Common myeloid progenitor, CD34-positive (primary cell): ENCODE data around the gene MIOS.

Experiments used
- CTCF ChIA-PET: fragments of 350-600 bp; sonication (Branson Sonifier 250); formaldehyde crosslinking; loops from one replicate; lab custom pipeline; 2021; ENCODE audit warnings: antibody characterized with exemption; lab: Charles Lee
- POLR2A ChIA-PET: fragments of 350-600 bp; sonication (Branson Sonifier 250); formaldehyde crosslinking; loops from one replicate; lab custom pipeline; 2021; ENCODE audit warnings: antibody characterized with exemption; lab: Charles Lee
- DNase-seq, 3 donors: peaks; one replicate each; pipeline versions ENCODE4 v3.0.0 to v3.0.0-alpha.2; 2013
- H3K27ac ChIP-seq, 2 experiments: 1 replicate in 1 of 2; 2 replicates in 1 of 2; pipeline ENCODE4 v1.7.0; 2013; ENCODE audit warnings: inconsistent platforms in 2 of 2, low read length in 2 of 2, mild to moderate bottlenecking in 2 of 2, low read depth in 1 of 2, moderate library complexity in 1 of 2; ENCODE audit not compliant: severe bottlenecking in 2 of 2, insufficient read depth in 1 of 2, poor library complexity in 1 of 2
- H3K27me3 ChIP-seq, 5 experiments: replicated peaks in 2 of 5; 1 replicate in 3 of 5; 2 replicates in 2 of 5; pipeline versions ENCODE4 v1.6.1 to v1.7.0; 2013; ENCODE audit warnings: low read length in 4 of 5, mild to moderate bottlenecking in 2 of 5, moderate library complexity in 2 of 5, inconsistent platforms in 1 of 5; ENCODE audit not compliant: insufficient read depth in 5 of 5, control insufficient read depth in 4 of 5
- H3K36me3 ChIP-seq, 4 experiments: 1 replicate in 2 of 4; 2 replicates in 2 of 4; pipeline versions ENCODE4 v1.6.1 to v1.7.0; 2013; ENCODE audit warnings: low read length in 3 of 4, control low read depth in 1 of 4, mild to moderate bottlenecking in 1 of 4; ENCODE audit not compliant: control insufficient read depth in 4 of 4, insufficient read depth in 4 of 4
- H3K4me1 ChIP-seq, 4 experiments: 1 replicate in 3 of 4; 2 replicates in 1 of 4; pipeline versions ENCODE4 v1.6.1 to v1.7.1; 2013; ENCODE audit warnings: low read length in 3 of 4, mild to moderate bottlenecking in 3 of 4, control low read depth in 1 of 4, inconsistent platforms in 1 of 4, moderate library complexity in 1 of 4; ENCODE audit not compliant: control insufficient read depth in 4 of 4, insufficient read depth in 4 of 4; ENCODE audit errors: control extremely low read depth in 1 of 4
- H3K4me3 ChIP-seq, 7 experiments: 1 replicate in 4 of 7; 2 replicates in 3 of 7; pipeline versions ENCODE4 v1.5.1 to v1.7.0; 2013; ENCODE audit warnings: mild to moderate bottlenecking in 7 of 7, low read length in 6 of 7, moderate library complexity in 6 of 7, inconsistent platforms in 2 of 7, low read depth in 2 of 7, control low read depth in 1 of 7; ENCODE audit not compliant: insufficient read depth in 4 of 7, control insufficient read depth in 1 of 7; ENCODE audit errors: extremely low read depth in 1 of 7
- H3K9me3 ChIP-seq, 5 experiments: 1 replicate in 4 of 5; 2 replicates in 1 of 5; pipeline versions ENCODE4 v1.6.1 to v1.7.1; 2013; ENCODE audit warnings: low read length in 4 of 5, mild to moderate bottlenecking in 2 of 5, inconsistent platforms in 1 of 5, low read depth in 1 of 5, moderate library complexity in 1 of 5; ENCODE audit not compliant: control insufficient read depth in 4 of 5, insufficient read depth in 2 of 5; ENCODE audit errors: control extremely low read depth in 1 of 5
- WGBS: methylation state at CpG from one replicate; pipeline ENCODE4 v1.1.5; 2013; ENCODE audit not compliant: insufficient coverage; 5-methylcytosine and 5-hydroxymethylcytosine counted together

MIOS gene

DNA sequence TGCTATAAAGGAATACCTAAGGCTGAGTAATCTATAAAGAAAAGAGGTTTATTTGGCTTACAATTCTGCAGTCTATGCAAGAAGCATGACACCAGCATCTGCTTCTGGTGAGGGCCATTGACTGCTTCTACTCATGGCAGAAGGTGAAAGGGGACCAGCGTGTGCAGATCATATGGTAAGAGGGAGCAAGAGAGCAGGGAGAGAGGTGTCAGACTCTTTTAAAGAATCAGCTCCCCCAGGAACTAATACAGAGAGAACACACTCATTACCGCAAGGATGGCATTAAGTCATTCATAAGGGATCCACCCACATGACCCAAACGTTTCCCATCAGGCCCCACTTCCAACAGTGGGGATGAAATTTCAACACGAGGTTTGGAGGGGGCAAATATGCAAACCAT lies 27.5 kb upstream of the MIOS start:
- Histone ChIP-seq H3K27ac (no peak overlapping the region), H3K27me3 (no peaks in the 10 kb centered on the region), H3K4me1 (no peaks in the 10 kb centered on the region), H3K9me3 (no peaks in the 10 kb centered on the region), H3K36me3 (no peaks in the 10 kb centered on the region), H3K4me3 (no peak overlapping the region)
- ChIA-PET CTCF (interaction anchor here (0.7 to 2.2 kb wide), 4 partner anchors 9 to 500 kb away, joined by 3 to 13 read pairs (median 3); no protein-coding TSS in a partner anchor), POLR2A (interaction anchor here (0.6 kb wide), 1 partner anchor 384 kb away, joined by 3 read pairs; no protein-coding TSS in a partner anchor)
- WGBS: 70% methylated on average over 3 of the region's 4 CpGs
- DNase-seq: no peak

DNA sequence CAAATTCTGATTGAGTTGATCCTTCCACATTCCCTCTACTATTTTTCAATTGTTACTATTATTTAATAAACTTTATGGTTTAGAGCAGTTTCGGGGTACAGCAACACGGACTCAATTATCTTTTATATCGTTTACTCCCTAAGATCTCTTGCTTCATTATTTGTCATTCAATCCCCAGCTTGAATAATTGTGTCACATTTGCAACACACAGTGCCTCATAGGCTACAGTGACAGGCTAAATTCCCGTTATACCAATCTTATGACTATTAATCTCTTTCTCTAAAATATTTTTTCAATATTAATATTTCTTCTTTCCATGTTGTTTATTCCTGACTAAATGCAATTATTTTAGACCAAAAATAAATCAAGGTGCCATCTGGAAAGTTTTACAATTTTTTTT lies 27.0 kb upstream of the MIOS start:
- no peaks in the 10 kb centered on the region for H3K9me3 ChIP-seq
- H3K27me3 ChIP-seq: no peaks in the 10 kb centered on the region
- H3K27ac ChIP-seq: no peak overlapping the region
- no peak overlapping the region for H3K4me3 ChIP-seq
- H3K4me1 ChIP-seq: no peaks in the 10 kb centered on the region
- no peaks in the 10 kb centered on the region for H3K36me3 ChIP-seq
- no peak for DNase-seq
- CTCF ChIA-PET: interaction anchor here (1.1 to 1.2 kb wide), 2 partner anchors 9 to 117 kb away, joined by 3 read pairs; no protein-coding TSS in a partner anchor
- POLR2A ChIA-PET: no interaction called here
- WGBS: 100% methylated on average over 1 of the region's 4 CpGs

DNA sequence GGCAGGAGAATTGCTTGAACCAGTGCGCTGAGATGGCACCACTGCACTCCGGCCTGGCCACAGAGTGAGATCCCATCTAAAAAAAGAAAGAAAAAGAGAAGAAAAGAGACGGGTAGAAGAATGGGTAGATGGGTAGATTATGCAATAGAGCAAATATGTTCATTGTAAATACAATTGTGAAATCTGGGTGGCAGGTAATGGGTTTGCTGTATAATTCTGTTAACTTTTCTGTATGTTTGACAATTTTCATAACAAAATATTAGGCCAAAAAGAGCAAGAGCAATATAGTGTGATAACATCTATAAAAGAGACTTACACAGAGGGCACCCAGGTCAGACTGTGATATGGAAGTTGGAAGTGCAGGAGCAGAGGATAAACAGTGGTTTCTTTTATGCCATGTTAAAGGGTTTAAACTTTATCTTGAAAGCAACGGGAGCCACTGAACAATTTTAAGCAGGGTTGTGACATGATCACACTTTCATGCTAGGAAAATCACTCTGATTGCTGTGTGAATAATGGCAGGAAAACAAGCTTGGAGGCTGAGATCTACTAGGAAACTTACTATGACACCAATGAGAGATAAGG lies 24.3 kb upstream of the MIOS start:
- H3K9me3 ChIP-seq: no peaks in the 10 kb centered on the region
- H3K27ac ChIP-seq: no peak overlapping the region
- no peaks in the 10 kb centered on the region for H3K27me3 ChIP-seq
- WGBS: 100% methylated on average over 3 of the region's 4 CpGs
- ChIA-PET CTCF (interaction anchor here (0.8 to 1.4 kb wide), 6 partner anchors 118 to 675 kb away, joined by 3 to 6 read pairs (median 5); no protein-coding TSS in a partner anchor), POLR2A (interaction anchor here (0.6 kb wide), 1 partner anchor 582 kb away, joined by 4 read pairs; no protein-coding TSS in a partner anchor)
- H3K4me1 ChIP-seq: no peaks in the 10 kb centered on the region
- DNase-seq: no peak
- no peaks in the 10 kb centered on the region for H3K36me3 ChIP-seq
- H3K4me3 ChIP-seq: no peak overlapping the region

DNA sequence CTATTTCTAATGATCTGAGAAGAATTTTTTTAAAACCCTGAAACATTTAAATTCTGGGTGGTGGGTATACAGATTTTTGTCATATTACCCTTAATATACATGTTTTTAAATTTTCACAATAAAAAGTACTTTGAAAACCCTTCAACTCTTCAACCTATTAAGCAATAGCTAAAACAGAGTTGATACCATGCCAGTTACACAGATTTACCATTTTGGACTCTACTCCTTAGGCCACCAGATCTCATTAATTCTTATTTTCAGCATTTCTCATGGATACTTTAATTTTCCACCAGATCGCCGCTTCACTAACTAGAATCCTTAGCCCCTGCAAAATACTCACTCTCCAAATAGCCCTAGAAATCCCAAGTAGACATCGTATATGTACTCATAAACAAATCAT lies 18.3 kb upstream of the MIOS start:
- no peak for DNase-seq
- no peak overlapping the region for H3K4me3 ChIP-seq
- CTCF ChIA-PET: interaction anchor here (1.3 kb wide), 2 partner anchors 9 to 124 kb away, joined by 3 to 5 read pairs; no protein-coding TSS in a partner anchor
- no peaks in the 10 kb centered on the region for H3K9me3 ChIP-seq
- no peaks in the 10 kb centered on the region for H3K27me3 ChIP-seq
- no peaks in the 10 kb centered on the region for H3K4me1 ChIP-seq
- 100% methylated on average over 3 of the region's 3 CpGs for WGBS
- no peaks in the 10 kb centered on the region for H3K36me3 ChIP-seq
- H3K27ac ChIP-seq: no peak overlapping the region
- POLR2A ChIA-PET: no interaction called here

DNA sequence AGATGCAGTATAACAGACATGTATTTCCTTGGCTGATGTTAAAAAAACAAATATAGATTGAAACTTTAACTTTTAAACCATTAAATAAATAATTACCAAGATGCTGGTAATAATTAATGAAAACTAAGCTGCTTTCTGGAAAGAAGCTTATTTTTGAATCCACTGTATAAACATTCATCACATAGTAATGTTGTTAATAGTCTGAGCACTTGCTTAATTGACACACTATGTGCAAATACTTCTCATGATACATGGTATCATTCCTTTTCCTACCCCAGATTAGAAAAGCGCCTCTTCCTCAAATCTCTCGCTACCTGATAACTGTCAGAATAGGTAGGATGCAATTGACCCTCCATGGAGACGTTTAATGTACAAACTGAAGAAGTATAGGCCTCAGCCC lies 16.0 kb upstream of the MIOS start:
- DNase-seq: no peak
- H3K9me3 ChIP-seq: no peaks in the 10 kb centered on the region
- no peaks in the 10 kb centered on the region for H3K36me3 ChIP-seq
- no peak overlapping the region for H3K27ac ChIP-seq
- POLR2A ChIA-PET: no interaction called here
- H3K4me3 ChIP-seq: no peak overlapping the region
- CTCF ChIA-PET: no interaction called here
- no peaks in the 10 kb centered on the region for H3K4me1 ChIP-seq
- H3K27me3 ChIP-seq: no peaks in the 10 kb centered on the region
- WGBS: 93% methylated on average over 3 of the region's 3 CpGs

DNA sequence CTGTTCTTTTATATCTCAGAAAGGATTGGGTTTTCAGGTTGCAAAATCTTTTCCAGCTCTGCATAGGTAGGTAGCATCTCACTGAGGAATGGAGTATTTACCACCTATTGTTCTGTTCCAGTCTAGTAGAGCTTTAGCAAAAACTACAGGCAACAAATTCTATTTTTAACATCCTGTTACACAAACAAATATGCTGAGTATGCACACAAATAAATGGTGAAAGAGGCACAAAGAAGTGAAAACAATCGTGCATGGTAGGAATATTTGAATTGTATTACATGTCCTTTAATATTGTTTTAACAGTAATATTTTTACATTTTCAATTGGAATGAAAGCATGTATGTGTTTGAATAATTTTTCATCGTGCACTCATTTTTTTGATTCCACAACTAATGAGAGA lies 14.5 kb upstream of the MIOS start:
- no peak overlapping the region for H3K4me3 ChIP-seq
- no peaks in the 10 kb centered on the region for H3K27me3 ChIP-seq
- DNase-seq: no peak
- H3K27ac ChIP-seq: no peak overlapping the region
- CTCF ChIA-PET: no interaction called here
- no peaks in the 10 kb centered on the region for H3K36me3 ChIP-seq
- POLR2A ChIA-PET: interaction anchor here (0.5 kb wide), 1 partner anchor 1719 kb away, joined by 3 read pairs; no protein-coding TSS in a partner anchor
- WGBS: no CpG with 5 or more reads among the region's 2 CpGs
- no peaks in the 10 kb centered on the region for H3K4me1 ChIP-seq
- H3K9me3 ChIP-seq: no peaks in the 10 kb centered on the region

DNA sequence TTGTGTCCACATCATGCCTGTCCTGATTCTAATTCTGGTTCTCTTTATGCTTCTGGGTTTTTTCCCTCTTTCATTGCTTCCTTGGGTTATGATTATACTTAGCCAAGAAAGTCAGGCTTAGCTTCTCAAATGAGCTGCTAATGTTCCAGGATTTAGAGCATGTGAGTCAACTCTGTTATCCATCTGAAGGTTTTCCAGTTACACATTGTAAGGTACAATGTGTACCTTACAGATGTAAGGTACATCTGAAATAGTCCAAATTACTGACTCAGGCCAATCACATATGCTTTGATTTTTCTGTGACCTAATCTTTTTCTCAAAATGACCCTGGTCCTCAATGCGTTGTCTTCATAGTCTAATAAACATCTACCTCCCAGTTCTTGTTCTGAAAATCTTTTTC lies 13.3 kb upstream of the MIOS start:
- DNase-seq: no peak
- no peak overlapping the region for H3K27ac ChIP-seq
- no CpG with 5 or more reads among the region's 1 CpG for WGBS
- peaks cover 0 to 7% (median 0%) of the 10 kb centered on the region in 5 experiments for H3K9me3 ChIP-seq
- CTCF ChIA-PET: no interaction called here
- H3K4me3 ChIP-seq: no peak overlapping the region
- no peaks in the 10 kb centered on the region for H3K4me1 ChIP-seq
- H3K36me3 ChIP-seq: peaks cover 0 to 2% (median 0%) of the 10 kb centered on the region in 4 experiments
- H3K27me3 ChIP-seq: no peaks in the 10 kb centered on the region
- POLR2A ChIA-PET: no interaction called here
